Brain microvascular endothelial cell (primary cell): ENCODE measurements around the gene BRINP1.

Source experiments
- DNase-seq: peaks from one replicate; pipeline ENCODE4 v3.0.0-alpha.2; 2020
- H3K27ac ChIP-seq: fragments of 250-450 bp; sonication (Bioruptor Pico); 2 replicates; pipeline ENCODE4 v1.5.1; 2020; ENCODE audit warnings: mild to moderate bottlenecking, moderate library complexity
- H3K27me3 ChIP-seq: fragments of 250-450 bp; sonication (Bioruptor Pico); replicated peaks from 2 replicates; pipeline ENCODE4 v1.5.1; 2020; ENCODE audit warnings: mild to moderate bottlenecking
- H3K36me3 ChIP-seq: fragments of 250-450 bp; sonication (Bioruptor Pico); replicated peaks from 2 replicates; pipeline ENCODE4 v1.5.1; 2020; ENCODE audit warnings: mild to moderate bottlenecking
- H3K4me3 ChIP-seq: 2 replicates; pipeline ENCODE4 v1.5.1; 2011; ENCODE audit warnings: low read depth, mild to moderate bottlenecking, control low read depth, low read length, moderate library complexity
- CTCF ChIP-seq: IDR thresholded peaks from 2 replicates; pipeline ENCODE4 v1.5.1; 2011; ENCODE audit warnings: low read depth, mild to moderate bottlenecking, moderate library complexity, low read length, control low read depth, inconsistent platforms; ENCODE audit errors: missing control alignments
- in situ Hi-C: cut with HindIII; loops from 2 replicates; pipeline ENCODE4 v1.10.0; 2017; ENCODE audit warnings: low sequenced_read_pairs, low pct_ligation_motif_present

Gene BRINP1

GRCh38 chr9:119291554-119291953 lies 77.7 kb downstream of the BRINP1 start:
- no peaks in the 10 kb centered on the region for H3K27me3 ChIP-seq
- in situ Hi-C loops: no loop called here
- no peak for DNase-seq
- TF ChIP-seq CTCF: no peak
- H3K36me3 ChIP-seq: no peaks in the 10 kb centered on the region
- H3K27ac ChIP-seq: no peak overlapping the region
- H3K4me3 ChIP-seq: no peak overlapping the region

GRCh38 chr9:119289740-119290433 lies 79.3 kb downstream of the BRINP1 start:
- Histone ChIP-seq H3K27me3 (no peaks in the 10 kb centered on the region), H3K27ac (no peak overlapping the region), H3K36me3 (no peaks in the 10 kb centered on the region), H3K4me3 (no peak overlapping the region)
- peak; percentile 20 for DNase-seq
- in situ Hi-C loops: no loop called here
- TF ChIP-seq CTCF: peak; percentile 35

GRCh38 chr9:119284587-119285337 lies 84.5 kb downstream of the BRINP1 start:
- TF ChIP-seq CTCF: no peak
- in situ Hi-C loops: no loop called here
- DNase-seq: no peak
- H3K4me3 ChIP-seq: no peak overlapping the region
- no peak overlapping the region for H3K27ac ChIP-seq
- no peaks in the 10 kb centered on the region for H3K36me3 ChIP-seq
- H3K27me3 ChIP-seq: no peaks in the 10 kb centered on the region

- TF ChIP-seq CTCF: no peak
- Histone ChIP-seq H3K27me3 (no peaks in the 10 kb centered on the region), H3K4me3 (no peak overlapping the region), H3K36me3 (no peaks in the 10 kb centered on the region), H3K27ac (no peak overlapping the region)
- in situ Hi-C loops: no loop called here
- DNase-seq: no peak
Measured at GRCh38 chr9:119284118-119284517, 85.1 kb downstream of the BRINP1 start.

- TF ChIP-seq CTCF: no peak
- no peaks in the 10 kb centered on the region for H3K36me3 ChIP-seq
- no peak overlapping the region for H3K4me3 ChIP-seq
- DNase-seq: no peak
- in situ Hi-C loops: no loop called here
- no peaks in the 10 kb centered on the region for H3K27me3 ChIP-seq
- no peak overlapping the region for H3K27ac ChIP-seq
Measured at GRCh38 chr9:119283078-119283794, 86.0 kb downstream of the BRINP1 start.
